ENCODE results near the gene PRKCG. TPM values are rescaled to one million over a fixed set of nuclear protein-coding genes. Genes with fewer than 3 reads are reported as not detected.

The PRKCG gene
- total and polyA plus RNA-seq, 12 donors, result 0.07 TPM; not detected in 11

DNA sequence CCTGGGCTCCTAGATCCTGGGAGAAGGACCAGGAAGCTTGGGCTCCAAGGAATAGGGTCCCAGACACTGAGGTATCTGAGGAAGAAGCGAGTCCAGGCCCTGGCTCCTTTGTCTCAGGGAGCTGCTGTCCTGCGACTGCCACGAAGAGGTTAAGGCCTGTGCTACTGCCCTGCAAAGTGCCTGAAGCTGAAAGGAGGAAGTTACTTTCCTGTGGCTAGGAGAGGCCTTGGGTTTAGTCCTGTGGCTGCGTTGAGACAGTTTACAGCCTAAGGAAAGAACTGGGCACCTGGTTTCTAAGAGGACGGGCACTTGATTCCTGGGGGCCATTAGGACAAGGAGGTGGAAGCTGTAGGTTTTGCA is 11.5 kb upstream of the PRKCG start:
- 17 to 41% methylated on average over 5 of the region's 5 CpGs for WGBS, 2 donors
- Histone ChIP-seq H3K4me1 (peaks cover 3 to 68% (median 42%) of the 10 kb centered on the region in 9 donors), H3K4me3 (peak overlapping the region in 5 of 10 donors; percentile 18 to 91 (median 23))

DNA sequence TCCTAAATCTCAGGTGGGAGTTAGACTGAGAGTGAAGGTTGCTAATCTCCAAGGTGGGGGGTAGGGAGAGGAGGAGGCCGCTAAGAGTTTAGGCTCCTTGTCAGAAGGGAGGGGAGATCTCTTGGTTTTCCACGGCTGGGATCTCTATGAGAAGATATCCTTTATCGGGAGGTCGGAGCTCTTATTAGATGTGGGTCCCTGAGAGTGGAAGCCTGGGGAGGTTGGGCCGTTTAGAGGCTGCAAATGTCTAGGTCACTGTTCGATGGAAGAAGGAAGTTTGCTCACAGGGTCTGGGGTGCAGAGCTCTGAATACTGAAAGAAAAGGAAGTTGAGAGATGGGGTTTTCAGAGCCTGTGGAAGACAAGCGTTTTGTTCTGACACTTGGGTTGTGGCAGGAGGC is 10.5 kb upstream of the PRKCG start:
- H3K4me3 ChIP-seq, result peak overlapping the region in 2 of 10 donors; percentile 7 to 91
- intact Hi-C loops (cut with DNase I), result loop anchor here in 1 of 10 donors (10.0 kb wide), 1 partner anchor 233 kb away; the partner anchor contains the start of genes NDUFA3 and OSCAR
- H3K4me1 ChIP-seq, result peaks cover 0 to 68% (median 35%) of the 10 kb centered on the region in 9 donors
- TF ChIP-seq, protein P1, sequence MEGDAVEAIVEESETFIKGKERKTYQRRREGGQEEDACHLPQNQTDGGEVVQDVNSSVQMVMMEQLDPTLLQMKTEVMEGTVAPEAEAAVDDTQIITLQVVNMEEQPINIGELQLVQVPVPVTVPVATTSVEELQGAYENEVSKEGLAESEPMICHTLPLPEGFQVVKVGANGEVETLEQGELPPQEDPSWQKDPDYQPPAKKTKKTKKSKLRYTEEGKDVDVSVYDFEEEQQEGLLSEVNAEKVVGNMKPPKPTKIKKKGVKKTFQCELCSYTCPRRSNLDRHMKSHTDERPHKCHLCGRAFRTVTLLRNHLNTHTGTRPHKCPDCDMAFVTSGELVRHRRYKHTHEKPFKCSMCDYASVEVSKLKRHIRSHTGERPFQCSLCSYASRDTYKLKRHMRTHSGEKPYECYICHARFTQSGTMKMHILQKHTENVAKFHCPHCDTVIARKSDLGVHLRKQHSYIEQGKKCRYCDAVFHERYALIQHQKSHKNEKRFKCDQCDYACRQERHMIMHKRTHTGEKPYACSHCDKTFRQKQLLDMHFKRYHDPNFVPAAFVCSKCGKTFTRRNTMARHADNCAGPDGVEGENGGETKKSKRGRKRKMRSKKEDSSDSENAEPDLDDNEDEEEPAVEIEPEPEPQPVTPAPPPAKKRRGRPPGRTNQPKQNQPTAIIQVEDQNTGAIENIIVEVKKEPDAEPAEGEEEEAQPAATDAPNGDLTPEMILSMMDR (IDR thresholded peaks at IDR 0.05), result no peak
- no peaks in the 10 kb centered on the region for H3K27me3 ChIP-seq
- H3K9me3 ChIP-seq, result no peaks in the 10 kb centered on the region
- 46 to 53% methylated on average over 7 of the region's 7 CpGs for WGBS, 2 donors
- peak overlapping the region in 2 of 10 donors; percentile 59 to 78 for H3K27ac ChIP-seq
- DNase-seq (no peak), ATAC-seq (no peak)
- H3K36me3 ChIP-seq, result peaks cover 0 to 62% (median 23%) of the 10 kb centered on the region in 9 donors

More for the DNA sequence above, 11.5 kb upstream of the PRKCG start:
- Histone ChIP-seq H3K36me3 (peaks cover 0 to 52% (median 20%) of the 10 kb centered on the region in 9 donors), H3K9me3 (no peaks in the 10 kb centered on the region), H3K27ac (peak overlapping the region in 7 of 10 donors; percentile 29 to 78 (median 46)), H3K27me3 (no peaks in the 10 kb centered on the region)
- intact Hi-C loops (cut with DNase I), result loop anchor here in 1 of 10 donors (10.0 kb wide), 1 partner anchor 234 kb away; the partner anchor contains the start of genes NDUFA3 and OSCAR
- DNase-seq, result no peak
- no peak for ATAC-seq
- TF ChIP-seq, protein P1 (IDR thresholded peaks at IDR 0.05), result no peak

DNA sequence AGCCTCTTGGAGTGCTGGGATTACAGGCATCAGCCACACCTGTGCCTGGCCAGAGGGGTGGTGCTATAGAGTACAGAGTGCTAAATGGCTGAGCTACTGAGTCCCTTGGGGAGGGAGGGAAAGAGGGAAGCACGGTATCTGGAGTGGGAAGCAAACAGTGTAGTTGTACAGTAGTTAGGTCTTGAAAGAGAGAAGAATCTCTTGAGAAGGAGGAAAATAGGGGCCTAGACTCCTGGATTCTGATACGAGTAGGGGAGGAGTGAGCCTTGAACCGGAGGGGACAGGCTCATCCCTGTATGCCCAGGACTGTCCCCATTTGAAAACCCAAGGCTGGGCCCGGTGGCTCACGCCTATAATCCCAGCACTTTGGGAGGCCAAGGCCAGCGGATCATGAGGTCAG is 9.2 kb upstream of the PRKCG start:
- no peak for DNase-seq
- 71 to 77% methylated on average over 6 of the region's 6 CpGs for WGBS, 2 donors
- TF ChIP-seq, protein P1 (IDR thresholded peaks at IDR 0.05), result no peak
- Histone ChIP-seq H3K9me3 (no peaks in the 10 kb centered on the region), H3K4me1 (peaks cover 0 to 67% (median 28%) of the 10 kb centered on the region in 9 donors), H3K36me3 (peaks cover 0 to 62% (median 23%) of the 10 kb centered on the region in 9 donors), H3K27me3 (no peaks in the 10 kb centered on the region), H3K4me3 (no peak overlapping the region), H3K27ac (no peak overlapping the region)
- intact Hi-C loops (cut with DNase I), result loop anchor here in 1 of 10 donors (10.0 kb wide), 1 partner anchor 232 kb away; the partner anchor contains the start of genes NDUFA3 and OSCAR
- no peak for ATAC-seq

DNA sequence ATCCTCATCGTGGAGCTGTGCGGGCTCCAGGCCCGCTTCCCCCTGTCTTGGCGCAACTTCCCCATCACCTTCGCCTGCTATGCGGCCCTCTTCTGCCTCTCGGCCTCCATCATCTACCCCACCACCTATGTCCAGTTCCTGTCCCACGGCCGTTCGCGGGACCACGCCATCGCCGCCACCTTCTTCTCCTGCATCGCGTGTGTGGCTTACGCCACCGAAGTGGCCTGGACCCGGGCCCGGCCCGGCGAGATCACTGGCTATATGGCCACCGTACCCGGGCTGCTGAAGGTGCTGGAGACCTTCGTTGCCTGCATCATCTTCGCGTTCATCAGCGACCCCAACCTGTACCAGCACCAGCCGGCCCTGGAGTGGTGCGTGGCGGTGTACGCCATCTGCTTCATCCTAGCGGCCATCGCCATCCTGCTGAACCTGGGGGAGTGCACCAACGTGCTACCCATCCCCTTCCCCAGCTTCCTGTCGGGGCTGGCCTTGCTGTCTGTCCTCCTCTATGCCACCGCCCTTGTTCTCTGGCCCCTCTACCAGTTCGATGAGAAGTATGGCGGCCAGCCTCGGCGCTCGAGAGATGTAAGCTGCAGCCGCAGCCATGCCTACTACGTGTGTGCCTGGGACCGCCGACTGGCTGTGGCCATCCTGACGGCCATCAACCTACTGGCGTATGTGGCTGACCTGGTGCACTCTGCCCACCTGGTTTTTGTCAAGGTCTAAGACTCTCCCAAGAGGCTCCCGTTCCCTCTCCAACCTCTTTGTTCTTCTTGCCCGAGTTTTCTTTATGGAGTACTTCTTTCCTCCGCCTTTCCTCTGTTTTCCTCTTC is 8.0 kb upstream of the PRKCG start:
- H3K4me1 ChIP-seq, result peaks cover 0 to 76% (median 33%) of the 10 kb centered on the region in 9 donors
- intact Hi-C loops (cut with DNase I), result loop anchor here in 1 of 10 donors (10.0 kb wide), 1 partner anchor 231 kb away; the partner anchor contains the start of genes NDUFA3 and OSCAR
- H3K27ac ChIP-seq, result peak overlapping the region in 1 of 10 donors; percentile 80
- H3K9me3 ChIP-seq, result no peaks in the 10 kb centered on the region
- no peak for DNase-seq
- no peak for ATAC-seq
- peaks cover 0 to 62% (median 23%) of the 10 kb centered on the region in 9 donors for H3K36me3 ChIP-seq
- no peaks in the 10 kb centered on the region for H3K27me3 ChIP-seq
- no peak overlapping the region for H3K4me3 ChIP-seq
- TF ChIP-seq, protein P1 (IDR thresholded peaks at IDR 0.05), result no peak
- 90% methylated on average over 51 of the region's 51 CpGs for WGBS, 2 donors

All from heart right ventricle (tissue), 16 donors.